ENCODE results near the gene FAM149A.

The FAM149A gene

GRCh38 chr4:186172546-186172945, 68.0 kb downstream of the FAM149A start:
- H3K9me3 ChIP-seq (ENCODE audit: low read length) = no peaks in the 10 kb centered on the region
- H3K4me1 ChIP-seq (ENCODE audit: insufficient read depth, low read length) = no peaks in the 10 kb centered on the region
- H2AFZ ChIP-seq (ENCODE audit: low read depth, low read length) = no peak overlapping the region
- H3K36me3 ChIP-seq (ENCODE audit: insufficient read depth, low read length) = no peaks in the 10 kb centered on the region
- H3K27me3 ChIP-seq (ENCODE audit: insufficient read depth, low read length) = no peaks in the 10 kb centered on the region
- no peak overlapping the region for H3K4me3 ChIP-seq (ENCODE audit: low read length)

GRCh38 chr4:186188107-186188506, 83.6 kb downstream of the FAM149A start:
- Histone ChIP-seq H2AFZ (ENCODE audit: low read depth, low read length) (no peak overlapping the region), H3K4me3 (ENCODE audit: low read length) (no peak overlapping the region), H3K4me1 (ENCODE audit: insufficient read depth, low read length) (peaks cover 12% of the 10 kb centered on the region), H3K27me3 (ENCODE audit: insufficient read depth, low read length) (no peaks in the 10 kb centered on the region), H3K36me3 (ENCODE audit: insufficient read depth, low read length) (no peaks in the 10 kb centered on the region), H3K9me3 (ENCODE audit: low read length) (no peaks in the 10 kb centered on the region)

- H3K4me3 ChIP-seq (ENCODE audit: low read length) = peak overlapping the region; percentile 77
Observed at GRCh38 chr4:186189656-186190055, 85.2 kb downstream of the FAM149A start.

GRCh38 chr4:186190581-186191199, 86.2 kb downstream of the FAM149A start:
- Histone ChIP-seq H3K4me1 (ENCODE audit: insufficient read depth, low read length) (peaks cover 14% of the 10 kb centered on the region), H3K27me3 (ENCODE audit: insufficient read depth, low read length) (no peaks in the 10 kb centered on the region), H3K4me3 (ENCODE audit: low read length) (peak overlapping the region; percentile 77), H2AFZ (ENCODE audit: low read depth, low read length) (peak overlapping the region; percentile 93), H3K36me3 (ENCODE audit: insufficient read depth, low read length) (no peaks in the 10 kb centered on the region), H3K9me3 (ENCODE audit: low read length) (no peaks in the 10 kb centered on the region)

More at GRCh38 chr4:186189656-186190055, 85.2 kb downstream of the FAM149A start:
- Histone ChIP-seq H2AFZ (ENCODE audit: low read depth, low read length) (no peak overlapping the region), H3K9me3 (ENCODE audit: low read length) (no peaks in the 10 kb centered on the region), H3K4me1 (ENCODE audit: insufficient read depth, low read length) (peaks cover 14% of the 10 kb centered on the region), H3K27me3 (ENCODE audit: insufficient read depth, low read length) (no peaks in the 10 kb centered on the region), H3K36me3 (ENCODE audit: insufficient read depth, low read length) (no peaks in the 10 kb centered on the region)

- Histone ChIP-seq H3K4me1 (ENCODE audit: insufficient read depth, low read length) (peaks cover 14% of the 10 kb centered on the region), H3K27me3 (ENCODE audit: insufficient read depth, low read length) (no peaks in the 10 kb centered on the region), H3K9me3 (ENCODE audit: low read length) (no peaks in the 10 kb centered on the region), H3K36me3 (ENCODE audit: insufficient read depth, low read length) (no peaks in the 10 kb centered on the region), H2AFZ (ENCODE audit: low read depth, low read length) (peak within 1 kb of the TSS; percentile 93), H3K4me3 (ENCODE audit: low read length) (peak within 1 kb of the TSS; percentile 77)
Observed at GRCh38 chr4:186191200-186192065, 86.9 kb downstream of the FAM149A start, which contains the start of gene CYP4V2. TSS of gene CYP4V2 (plus strand) at chr4:186191567. CDS start at chr4:186191824, 257 bp downstream.

GRCh38 chr4:186192066-186192612, 87.6 kb downstream of the FAM149A start:
- no peaks in the 10 kb centered on the region for H3K36me3 ChIP-seq (ENCODE audit: insufficient read depth, low read length)
- no peaks in the 10 kb centered on the region for H3K27me3 ChIP-seq (ENCODE audit: insufficient read depth, low read length)
- H2AFZ ChIP-seq (ENCODE audit: low read depth, low read length) = peak overlapping the region; percentile 93
- H3K9me3 ChIP-seq (ENCODE audit: low read length) = no peaks in the 10 kb centered on the region
- H3K4me3 ChIP-seq (ENCODE audit: low read length) = peak overlapping the region; percentile 77
- H3K4me1 ChIP-seq (ENCODE audit: insufficient read depth, low read length) = peaks cover 14% of the 10 kb centered on the region

GRCh38 chr4:186193851-186194250, 89.3 kb downstream of the FAM149A start:
- H3K4me3 ChIP-seq (ENCODE audit: low read length) = no peak overlapping the region
- no peaks in the 10 kb centered on the region for H3K36me3 ChIP-seq (ENCODE audit: insufficient read depth, low read length)
- H3K4me1 ChIP-seq (ENCODE audit: insufficient read depth, low read length) = peaks cover 14% of the 10 kb centered on the region
- H3K9me3 ChIP-seq (ENCODE audit: low read length) = no peaks in the 10 kb centered on the region
- H2AFZ ChIP-seq (ENCODE audit: low read depth, low read length) = no peak overlapping the region
- no peaks in the 10 kb centered on the region for H3K27me3 ChIP-seq (ENCODE audit: insufficient read depth, low read length)

- Histone ChIP-seq H3K27me3 (ENCODE audit: insufficient read depth, low read length) (no peaks in the 10 kb centered on the region), H3K9me3 (ENCODE audit: low read length) (no peaks in the 10 kb centered on the region), H3K4me3 (ENCODE audit: low read length) (no peak overlapping the region), H3K36me3 (ENCODE audit: insufficient read depth, low read length) (no peaks in the 10 kb centered on the region), H3K4me1 (ENCODE audit: insufficient read depth, low read length) (peaks cover 4% of the 10 kb centered on the region), H2AFZ (ENCODE audit: low read depth, low read length) (no peak overlapping the region)
Observed at GRCh38 chr4:186196063-186196462, 91.6 kb downstream of the FAM149A start.

GRCh38 chr4:186200516-186200915, 96.0 kb downstream of the FAM149A start:
- no peaks in the 10 kb centered on the region for H3K36me3 ChIP-seq (ENCODE audit: insufficient read depth, low read length)
- peaks cover 2% of the 10 kb centered on the region for H3K4me1 ChIP-seq (ENCODE audit: insufficient read depth, low read length)
- no peak overlapping the region for H3K4me3 ChIP-seq (ENCODE audit: low read length)
- no peak overlapping the region for H2AFZ ChIP-seq (ENCODE audit: low read depth, low read length)
- H3K9me3 ChIP-seq (ENCODE audit: low read length) = no peaks in the 10 kb centered on the region
- H3K27me3 ChIP-seq (ENCODE audit: insufficient read depth, low read length) = no peaks in the 10 kb centered on the region

GRCh38 chr4:186201010-186201409, 96.5 kb downstream of the FAM149A start:
- Histone ChIP-seq H3K27me3 (ENCODE audit: insufficient read depth, low read length) (no peaks in the 10 kb centered on the region), H3K9me3 (ENCODE audit: low read length) (no peaks in the 10 kb centered on the region), H2AFZ (ENCODE audit: low read depth, low read length) (no peak overlapping the region), H3K4me1 (ENCODE audit: insufficient read depth, low read length) (peaks cover 2% of the 10 kb centered on the region), H3K4me3 (ENCODE audit: low read length) (no peak overlapping the region), H3K36me3 (ENCODE audit: insufficient read depth, low read length) (no peaks in the 10 kb centered on the region)

GRCh38 chr4:186201535-186202230, 97.2 kb downstream of the FAM149A start:
- Histone ChIP-seq H3K27me3 (ENCODE audit: insufficient read depth, low read length) (no peaks in the 10 kb centered on the region), H3K4me1 (ENCODE audit: insufficient read depth, low read length) (peaks cover 2% of the 10 kb centered on the region), H3K9me3 (ENCODE audit: low read length) (no peaks in the 10 kb centered on the region), H3K36me3 (ENCODE audit: insufficient read depth, low read length) (no peaks in the 10 kb centered on the region), H3K4me3 (ENCODE audit: low read length) (no peak overlapping the region), H2AFZ (ENCODE audit: low read depth, low read length) (no peak overlapping the region)

GRCh38 chr4:186202490-186203140, 98.1 kb downstream of the FAM149A start:
- H3K27me3 ChIP-seq (ENCODE audit: insufficient read depth, low read length) = no peaks in the 10 kb centered on the region
- peaks cover 2% of the 10 kb centered on the region for H3K4me1 ChIP-seq (ENCODE audit: insufficient read depth, low read length)
- no peaks in the 10 kb centered on the region for H3K9me3 ChIP-seq (ENCODE audit: low read length)
- no peaks in the 10 kb centered on the region for H3K36me3 ChIP-seq (ENCODE audit: insufficient read depth, low read length)
- no peak overlapping the region for H2AFZ ChIP-seq (ENCODE audit: low read depth, low read length)
- H3K4me3 ChIP-seq (ENCODE audit: low read length) = no peak overlapping the region

Data from neuron (in vitro differentiated cells).